NOMO-1 (cell line): Measurements from ENCODE around the gene WWTR1.

Experiments used
- DNase-seq, 2 experiments: peaks; one replicate each; lab custom pipeline; 2025; ENCODE audit not compliant: unreplicated experiment in 2 of 2; lab: John Stamatoyannopoulos, UW

Gene WWTR1

GRCh38 chr3:149571381-149571780 lies 86.4 kb downstream of the WWTR1 start:
- no peak for DNase-seq

GRCh38 chr3:149570016-149570415 lies 87.8 kb downstream of the WWTR1 start:
- no peak for DNase-seq

DNA sequence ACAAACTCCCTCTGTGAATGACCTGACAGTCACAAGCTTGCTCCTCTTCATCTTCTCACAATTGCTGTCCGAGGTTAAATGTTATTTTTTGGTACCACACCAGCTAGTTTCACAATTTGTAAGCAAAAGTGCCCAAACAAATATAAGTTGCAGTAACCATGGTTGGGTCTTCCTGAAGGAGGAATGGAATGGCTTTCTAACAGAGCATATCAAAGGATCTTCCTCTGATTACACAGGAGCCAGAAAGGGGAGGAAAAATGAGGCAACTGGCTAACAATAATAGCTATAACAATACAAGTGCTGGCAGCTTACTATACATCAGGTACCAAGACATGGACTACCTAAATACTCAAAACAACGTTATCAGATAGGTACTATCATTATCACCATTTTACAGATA lies 90.4 kb downstream of the WWTR1 start:
- no peak for DNase-seq

- DNase-seq = no peak
Measured at GRCh38 chr3:149566292-149566975, 91.4 kb downstream of the WWTR1 start.

GRCh38 chr3:149564079-149564478 lies 93.7 kb downstream of the WWTR1 start:
- no peak for DNase-seq

GRCh38 chr3:149563114-149563513 lies 94.7 kb downstream of the WWTR1 start:
- DNase-seq = no peak

DNA sequence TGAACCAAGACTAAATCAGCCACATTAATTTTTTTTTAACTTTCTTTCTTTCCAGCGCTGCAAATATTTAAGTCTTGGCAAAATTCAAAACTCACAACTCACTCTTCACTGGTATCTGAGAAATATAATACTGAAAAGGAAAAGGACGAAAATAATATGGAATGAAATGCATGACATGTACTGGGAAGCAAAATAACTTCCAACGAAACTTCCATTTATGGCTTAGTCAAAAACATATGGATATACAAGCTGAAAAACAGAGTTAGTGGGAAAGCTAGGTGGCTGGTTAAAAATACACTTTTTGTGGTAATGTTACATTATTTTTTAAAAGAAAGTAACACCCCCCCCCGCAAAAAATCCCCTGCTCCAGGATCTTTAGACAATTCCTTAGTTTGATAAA lies 97.2 kb downstream of the WWTR1 start:
- DNase-seq = no peak

- DNase-seq = no peak
Measured at GRCh38 chr3:149560001-149560400, 97.8 kb downstream of the WWTR1 start.

GRCh38 chr3:149559525-149559924 lies 98.3 kb downstream of the WWTR1 start:
- no peak for DNase-seq

DNA sequence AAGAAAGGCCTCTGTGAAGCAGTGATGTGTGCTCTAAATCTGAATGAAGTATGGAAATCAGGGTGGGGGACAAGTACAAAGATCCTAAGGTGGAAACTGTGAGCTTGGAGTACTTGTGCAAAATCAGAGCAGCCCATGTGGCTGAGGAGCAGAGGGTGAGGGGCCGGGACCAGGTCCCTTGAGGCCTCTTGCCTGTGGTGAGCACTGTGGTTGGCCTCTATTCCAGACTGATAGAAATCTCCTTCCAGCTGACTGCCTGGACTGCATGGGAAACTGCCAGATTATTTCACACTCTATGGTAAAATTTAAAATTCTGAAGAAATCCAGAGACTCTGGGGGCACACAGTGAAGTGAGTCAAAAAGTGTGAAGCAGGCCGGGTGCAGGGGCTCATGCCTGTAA lies 101.9 kb downstream of the WWTR1 start:
- no peak for DNase-seq

DNA sequence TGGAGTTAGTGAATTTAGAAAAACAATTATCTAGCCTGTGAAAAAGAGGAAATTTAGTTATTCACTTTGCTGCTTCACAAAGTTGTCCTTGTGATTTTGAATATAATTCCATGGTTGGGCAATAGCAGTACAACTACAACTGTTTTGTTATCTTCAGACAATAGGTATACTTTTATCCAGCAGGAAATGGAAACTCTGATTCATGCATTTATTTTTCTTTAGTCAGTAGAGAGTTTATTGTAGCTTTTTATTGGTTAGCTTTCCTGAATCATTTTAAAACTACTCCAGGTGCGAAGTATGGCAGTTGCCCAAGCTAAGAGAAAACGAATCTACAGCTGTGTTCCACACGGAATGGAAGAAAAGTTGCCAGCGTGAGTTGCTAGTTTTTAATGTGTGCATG lies 103.0 kb downstream of the WWTR1 start:
- DNase-seq = no peak

- DNase-seq = no peak
Measured at GRCh38 chr3:149553781-149554451, 103.9 kb downstream of the WWTR1 start.

DNA sequence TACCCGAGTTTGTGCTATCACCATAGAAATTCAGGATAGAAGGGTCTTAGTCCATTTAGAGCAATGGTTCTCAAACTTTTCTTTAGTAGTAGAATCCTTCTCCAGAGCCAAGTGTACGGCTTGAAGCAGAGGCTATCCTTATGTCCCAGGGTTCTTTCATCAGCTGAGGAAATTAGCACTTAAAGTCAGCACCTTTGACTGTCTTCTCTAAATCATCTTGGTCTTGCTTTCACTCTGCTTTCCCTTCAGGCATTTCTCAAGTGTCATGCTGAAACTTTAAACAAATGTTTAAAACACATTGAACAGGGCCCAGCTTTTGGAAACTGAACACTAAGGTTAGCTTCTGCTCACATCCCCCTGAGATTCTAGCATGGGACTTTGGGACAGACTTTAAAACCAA lies 105.1 kb downstream of the WWTR1 start:
- no peak for DNase-seq

GRCh38 chr3:149551500-149551899 lies 106.3 kb downstream of the WWTR1 start:
- no peak for DNase-seq

DNA sequence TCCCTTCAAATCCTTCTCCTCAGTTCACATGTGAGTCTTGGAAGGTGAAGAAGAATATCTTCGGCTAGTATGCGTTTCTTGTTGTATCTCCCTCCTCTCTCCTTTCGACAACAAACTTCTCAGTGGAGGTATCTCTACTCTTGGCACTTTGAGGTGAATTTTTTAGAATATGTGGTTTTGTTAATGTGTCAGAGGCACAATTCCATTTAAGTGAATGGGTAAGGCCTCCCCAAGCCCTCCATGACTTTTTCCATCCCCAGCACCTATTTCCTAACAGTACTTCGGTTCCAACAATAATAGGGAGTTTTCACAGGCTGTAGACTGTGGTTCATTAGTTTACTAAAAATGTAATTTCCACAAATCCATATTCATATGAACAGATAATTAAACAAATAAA lies 109.2 kb downstream of the WWTR1 start:
- DNase-seq = no peak

DNA sequence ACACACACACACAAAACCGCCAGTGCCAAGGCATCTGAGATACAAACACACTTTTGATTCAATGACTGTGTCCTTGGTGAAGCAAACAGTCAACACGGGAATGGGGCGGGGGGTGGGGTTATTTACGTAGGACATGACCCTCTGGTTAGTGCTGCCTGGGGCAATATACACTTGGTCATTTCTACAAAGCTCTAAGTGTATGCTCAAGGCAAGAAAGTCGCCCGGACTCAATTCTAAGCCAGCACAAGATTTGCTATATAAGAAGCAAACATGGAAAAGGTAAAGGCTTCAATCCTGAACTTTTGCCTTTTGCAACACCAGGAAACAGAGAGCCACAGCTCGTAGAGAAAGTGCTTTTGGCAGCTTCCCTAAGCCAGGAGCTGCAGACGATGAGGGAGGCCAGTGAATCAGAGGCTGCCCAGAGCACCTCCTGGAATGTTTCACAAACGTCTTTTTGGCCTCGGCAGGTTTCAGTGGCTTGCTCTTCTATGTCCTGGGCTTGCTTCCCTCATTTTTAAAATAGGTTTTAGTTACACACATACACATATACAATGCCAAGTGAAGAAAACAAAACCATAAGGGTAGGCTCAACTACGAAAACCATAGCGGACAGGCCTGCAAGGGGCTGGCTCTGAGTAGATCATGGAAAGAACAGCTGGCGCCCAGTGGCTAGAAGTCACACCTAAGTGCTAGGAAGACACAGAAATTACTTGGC lies 109.7 kb downstream of the WWTR1 start:
- DNase-seq = no peak

- DNase-seq = no peak
Measured at GRCh38 chr3:149547413-149547812, 110.4 kb downstream of the WWTR1 start.

GRCh38 chr3:149545049-149545448 lies 112.8 kb downstream of the WWTR1 start:
- DNase-seq = no peak

GRCh38 chr3:149542375-149543312 lies 115.2 kb downstream of the WWTR1 start:
- no peak for DNase-seq

- DNase-seq = no peak
Measured at GRCh38 chr3:149541091-149541491, 116.7 kb downstream of the WWTR1 start.

DNA sequence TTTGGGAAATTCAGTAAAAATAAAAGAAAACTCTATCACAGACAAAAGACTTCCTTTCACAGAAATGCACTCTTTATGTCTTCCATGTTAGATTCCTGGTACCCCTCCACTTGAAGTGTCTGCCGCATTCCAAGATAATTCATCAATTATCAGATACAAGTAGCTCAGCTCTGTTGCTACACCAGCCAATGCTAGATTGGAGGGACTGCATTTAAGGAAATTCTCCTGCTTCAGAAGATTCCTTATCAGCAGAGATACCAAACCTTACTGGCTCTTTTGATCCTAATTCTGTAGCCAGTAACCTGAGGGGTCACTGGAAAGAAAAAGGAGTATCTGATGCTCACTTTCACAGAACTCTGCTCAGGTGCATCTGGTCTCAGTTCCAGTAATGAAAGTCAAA lies 119.5 kb downstream of the WWTR1 start:
- DNase-seq = no peak
